Measurements from ENCODE around the gene KRTAP5-8. TPM values are rescaled to one million over a fixed set of nuclear protein-coding genes. Genes with fewer than 3 reads are reported as not detected.
"Not testable (repeated sequence)": the region's sequence is repeated elsewhere in the genome, so short reads cannot be mapped to it uniquely, and the experiment has no call there.

Gene KRTAP5-8
- total and polyA plus RNA-seq, 2 experiments from 2014 or later = not detected

- no peak for ATAC-seq
- no peaks in the 10 kb centered on the region for H3K79me2 ChIP-seq (replicated peaks; ENCODE audit: insufficient read depth)
- no peaks in the 10 kb centered on the region for H3F3A ChIP-seq (replicated peaks; ENCODE audit: low read depth)
Measured at GRCh38 chr11:71582309-71582895, 44.6 kb downstream of the KRTAP5-8 start, which contains the start of gene KRTAP5-11. Gene KRTAP5-11 (minus strand): TSS chr11:71582875. CDS start chr11:71582837, 38 bp downstream.

GRCh38 chr11:71582969-71583368, 45.1 kb downstream of the KRTAP5-8 start:
- not testable (repeated sequence) for H3K27me3 ChIP-seq (ENCODE audit: insufficient read depth); H3K4me3 ChIP-seq; H4K20me1 ChIP-seq (replicated peaks; ENCODE audit: insufficient read depth); DNase-seq (ENCODE audit: low spot score); H3K9me3 Mint-ChIP-seq; H2AFZ ChIP-seq; H3K27ac Mint-ChIP-seq; H3K79me2 ChIP-seq (replicated peaks; ENCODE audit: insufficient read depth); H3K9me2 ChIP-seq (ENCODE audit: insufficient read depth); H3K36me3 Mint-ChIP-seq (ENCODE audit: low read depth); H3K4me2 ChIP-seq; ATAC-seq; H3F3A ChIP-seq (replicated peaks; ENCODE audit: low read depth); H3K4me3 Mint-ChIP-seq; H3K36me3 ChIP-seq (ENCODE audit: insufficient read depth); H3K27ac ChIP-seq (ENCODE audit: low read depth)
- peaks cover 11% of the 10 kb centered on the region for H3K4me1 ChIP-seq (ENCODE audit: insufficient read depth)
- H3K27me3 Mint-ChIP-seq (ENCODE audit: insufficient read depth, low read depth, poor library complexity) = peaks cover 11% of the 10 kb centered on the region
- peaks cover 32% of the 10 kb centered on the region for H3K4me1 Mint-ChIP-seq

More at GRCh38 chr11:71582309-71582895, 44.6 kb downstream of the KRTAP5-8 start, which contains the start of gene KRTAP5-11:
- H3K9me3 Mint-ChIP-seq = no peaks in the 10 kb centered on the region
- Histone ChIP-seq H3K4me2 (0 out of 2 replicates have a peak within 1 kb of the TSS, but pooled peaks have one; percentile 23), H3K4me3 (no peak within 1 kb of the TSS), H2AFZ (no peak within 1 kb of the TSS), H3K4me1 (ENCODE audit: insufficient read depth) (peaks cover 11% of the 10 kb centered on the region), H3K9me2 (ENCODE audit: insufficient read depth) (no peaks in the 10 kb centered on the region), H4K20me1 (replicated peaks; ENCODE audit: insufficient read depth) (no peaks in the 10 kb centered on the region), H3K36me3 (ENCODE audit: insufficient read depth) (no peaks in the 10 kb centered on the region), H3K27me3 (ENCODE audit: insufficient read depth) (no peaks in the 10 kb centered on the region), H3K27ac (ENCODE audit: low read depth) (no peak within 1 kb of the TSS)
- no peak for DNase-seq (ENCODE audit: low spot score)
- H3K27ac Mint-ChIP-seq = no peak within 1 kb of the TSS
- no peak for TF ChIP-seq POLR2AphosphoS5 (IDR thresholded peaks at IDR 0.05; ENCODE audit: low read depth)
- no peak for TF ChIP-seq CTCF (conservative IDR thresholded peaks at IDR 0.05; ENCODE audit: low read depth in 2 of 2)
- no peak for TF ChIP-seq EZH2 (IDR thresholded peaks at IDR 0.05; ENCODE audit: low read depth, unreplicated experiment)
- TF ChIP-seq NANOG (IDR thresholded peaks at IDR 0.05; ENCODE audit: borderline replicate concordance) = no peak
- TF ChIP-seq ZNF331 (CRISPR knock-in tag; IDR thresholded peaks at IDR 0.05; ENCODE audit: low read depth) = no peak
- no peak for TF ChIP-seq ETS1 (IDR thresholded peaks at IDR 0.05)
- no peak for TF ChIP-seq CREB1 (CRISPR knock-in tag; IDR thresholded peaks at IDR 0.05; ENCODE audit: low read depth)
- TF ChIP-seq JUNB (IDR thresholded peaks at IDR 0.05; ENCODE audit: unreplicated experiment) = no peak
- no peak within 1 kb of the TSS for H3K4me3 Mint-ChIP-seq
- no peaks in the 10 kb centered on the region for H3K36me3 Mint-ChIP-seq (ENCODE audit: low read depth)
- H3K27me3 Mint-ChIP-seq (ENCODE audit: insufficient read depth, low read depth, poor library complexity) = peaks cover 11% of the 10 kb centered on the region
- peaks cover 32% of the 10 kb centered on the region for H3K4me1 Mint-ChIP-seq

GRCh38 chr11:71585673-71586072, 47.8 kb downstream of the KRTAP5-8 start:
- peaks cover 21% of the 10 kb centered on the region for H3K4me1 Mint-ChIP-seq
- H3F3A ChIP-seq (replicated peaks; ENCODE audit: low read depth); H3K27ac ChIP-seq (ENCODE audit: low read depth); H3K36me3 ChIP-seq (ENCODE audit: insufficient read depth); H3K27me3 ChIP-seq (ENCODE audit: insufficient read depth); H4K20me1 ChIP-seq (replicated peaks; ENCODE audit: insufficient read depth); H3K4me3 Mint-ChIP-seq; ATAC-seq; H3K4me2 ChIP-seq; H3K4me3 ChIP-seq; H3K9me2 ChIP-seq (ENCODE audit: insufficient read depth); H3K4me1 ChIP-seq (ENCODE audit: insufficient read depth); H2AFZ ChIP-seq; H3K27me3 Mint-ChIP-seq (ENCODE audit: insufficient read depth, low read depth, poor library complexity); H3K36me3 Mint-ChIP-seq (ENCODE audit: low read depth); H3K9me3 Mint-ChIP-seq; H3K79me2 ChIP-seq (replicated peaks; ENCODE audit: insufficient read depth); DNase-seq (ENCODE audit: low spot score); H3K27ac Mint-ChIP-seq: not testable (repeated sequence)

GRCh38 chr11:71588314-71588713, 50.5 kb downstream of the KRTAP5-8 start:
- not testable (repeated sequence) for H3K36me3 Mint-ChIP-seq (ENCODE audit: low read depth); H3K27me3 ChIP-seq (ENCODE audit: insufficient read depth); H3K27me3 Mint-ChIP-seq (ENCODE audit: insufficient read depth, low read depth, poor library complexity); H3K4me3 ChIP-seq; H3K27ac Mint-ChIP-seq; H3K9me3 Mint-ChIP-seq; H3K4me1 ChIP-seq (ENCODE audit: insufficient read depth); H3K9me2 ChIP-seq (ENCODE audit: insufficient read depth); H2AFZ ChIP-seq; H3K27ac ChIP-seq (ENCODE audit: low read depth); H3K4me2 ChIP-seq; H4K20me1 ChIP-seq (replicated peaks; ENCODE audit: insufficient read depth); H3K79me2 ChIP-seq (replicated peaks; ENCODE audit: insufficient read depth); ATAC-seq; H3K36me3 ChIP-seq (ENCODE audit: insufficient read depth); H3F3A ChIP-seq (replicated peaks; ENCODE audit: low read depth); H3K4me1 Mint-ChIP-seq; H3K4me3 Mint-ChIP-seq
- peak; percentile 51 for DNase-seq (ENCODE audit: low spot score)
